ENCODE measurements around the gene RBM15. TPM values are rescaled to one million over a fixed set of nuclear protein-coding genes. Genes with fewer than 3 reads are reported as not detected.

Gene RBM15, protein sequence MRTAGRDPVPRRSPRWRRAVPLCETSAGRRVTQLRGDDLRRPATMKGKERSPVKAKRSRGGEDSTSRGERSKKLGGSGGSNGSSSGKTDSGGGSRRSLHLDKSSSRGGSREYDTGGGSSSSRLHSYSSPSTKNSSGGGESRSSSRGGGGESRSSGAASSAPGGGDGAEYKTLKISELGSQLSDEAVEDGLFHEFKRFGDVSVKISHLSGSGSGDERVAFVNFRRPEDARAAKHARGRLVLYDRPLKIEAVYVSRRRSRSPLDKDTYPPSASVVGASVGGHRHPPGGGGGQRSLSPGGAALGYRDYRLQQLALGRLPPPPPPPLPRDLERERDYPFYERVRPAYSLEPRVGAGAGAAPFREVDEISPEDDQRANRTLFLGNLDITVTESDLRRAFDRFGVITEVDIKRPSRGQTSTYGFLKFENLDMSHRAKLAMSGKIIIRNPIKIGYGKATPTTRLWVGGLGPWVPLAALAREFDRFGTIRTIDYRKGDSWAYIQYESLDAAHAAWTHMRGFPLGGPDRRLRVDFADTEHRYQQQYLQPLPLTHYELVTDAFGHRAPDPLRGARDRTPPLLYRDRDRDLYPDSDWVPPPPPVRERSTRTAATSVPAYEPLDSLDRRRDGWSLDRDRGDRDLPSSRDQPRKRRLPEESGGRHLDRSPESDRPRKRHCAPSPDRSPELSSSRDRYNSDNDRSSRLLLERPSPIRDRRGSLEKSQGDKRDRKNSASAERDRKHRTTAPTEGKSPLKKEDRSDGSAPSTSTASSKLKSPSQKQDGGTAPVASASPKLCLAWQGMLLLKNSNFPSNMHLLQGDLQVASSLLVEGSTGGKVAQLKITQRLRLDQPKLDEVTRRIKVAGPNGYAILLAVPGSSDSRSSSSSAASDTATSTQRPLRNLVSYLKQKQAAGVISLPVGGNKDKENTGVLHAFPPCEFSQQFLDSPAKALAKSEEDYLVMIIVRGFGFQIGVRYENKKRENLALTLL
- total RNA-seq, result 63.2 TPM

GRCh38 chr1:110338886-110339406, at the start of gene RBM15:
Gene RBM15 (plus strand): TSS chr1:110339377. CDS start chr1:110339406, 29 bp downstream.

GRCh38 chr1:110390692-110391245, 51.6 kb downstream of the RBM15 start, which contains the start of gene SLC16A4:
Gene SLC16A4 (minus strand): TSS chr1:110391026. CDS start chr1:110389323, 1,703 bp downstream.

Other genes with a start within 250 kb of the RBM15 start
- 1.3 TPM for gene UBL4B, start 226.9 kb upstream of the RBM15 start, total RNA-seq
- 60.0 TPM for gene SLC6A17, start 188.9 kb upstream of the RBM15 start, total RNA-seq
- gene KCNC4, start 129.1 kb upstream of the RBM15 start, total RNA-seq, result 15.0 TPM
- gene SLC16A4, start 51.6 kb downstream of the RBM15 start, total RNA-seq, result 13.6 TPM
- gene LAMTOR5, start 68.3 kb downstream of the RBM15 start, total RNA-seq, result 34.8 TPM
- gene PROK1, start 111.8 kb downstream of the RBM15 start, total RNA-seq, result not detected
- gene KCNA10, start 179.8 kb downstream of the RBM15 start, total RNA-seq, result not detected

All from camera-type eye (tissue), 1 donor.